ENCODE measurements around the gene PTGDS.

The PTGDS gene

DNA sequence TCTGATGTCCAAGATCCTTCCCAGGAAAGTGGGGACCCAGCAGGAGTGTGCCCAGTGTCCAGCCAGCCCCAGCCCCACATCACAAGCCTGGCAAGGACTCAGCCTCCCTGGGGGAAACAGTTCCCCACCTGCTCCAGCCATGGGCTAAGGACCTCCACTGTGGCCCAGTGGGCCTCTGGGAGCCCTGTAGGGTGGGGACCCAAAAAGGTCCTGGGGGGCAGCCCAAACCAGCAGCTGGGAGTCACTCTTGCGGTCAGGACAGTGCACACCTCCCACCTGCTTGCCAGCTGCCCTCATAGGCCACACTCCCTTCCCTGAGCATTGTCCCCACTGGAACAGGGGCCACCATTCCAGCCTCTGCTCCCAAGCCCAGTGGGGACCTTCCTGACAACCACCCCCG, 49.1 kb downstream of the PTGDS start:
- DNase-seq = no peak

DNA sequence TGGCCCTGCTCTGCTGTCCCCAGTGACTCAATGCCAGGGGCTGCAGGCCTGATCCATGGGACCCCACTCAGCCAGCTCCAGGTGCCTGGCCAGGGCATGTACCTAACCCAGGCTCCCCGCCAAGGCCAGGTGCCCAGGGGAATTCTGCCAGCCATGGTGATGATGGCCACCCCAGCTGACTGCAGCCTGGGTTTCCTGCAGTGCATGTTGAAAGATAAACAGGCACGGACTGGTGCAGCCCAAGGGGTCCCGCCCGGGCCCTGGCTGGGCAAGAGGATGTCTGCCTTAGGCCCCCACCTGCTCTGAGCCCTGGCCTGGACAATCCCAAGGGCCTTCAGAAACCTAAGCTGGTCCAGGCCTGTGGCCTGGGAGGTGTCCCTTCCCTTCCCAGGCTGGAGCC, 49.5 kb downstream of the PTGDS start:
- DNase-seq = no peak

DNA sequence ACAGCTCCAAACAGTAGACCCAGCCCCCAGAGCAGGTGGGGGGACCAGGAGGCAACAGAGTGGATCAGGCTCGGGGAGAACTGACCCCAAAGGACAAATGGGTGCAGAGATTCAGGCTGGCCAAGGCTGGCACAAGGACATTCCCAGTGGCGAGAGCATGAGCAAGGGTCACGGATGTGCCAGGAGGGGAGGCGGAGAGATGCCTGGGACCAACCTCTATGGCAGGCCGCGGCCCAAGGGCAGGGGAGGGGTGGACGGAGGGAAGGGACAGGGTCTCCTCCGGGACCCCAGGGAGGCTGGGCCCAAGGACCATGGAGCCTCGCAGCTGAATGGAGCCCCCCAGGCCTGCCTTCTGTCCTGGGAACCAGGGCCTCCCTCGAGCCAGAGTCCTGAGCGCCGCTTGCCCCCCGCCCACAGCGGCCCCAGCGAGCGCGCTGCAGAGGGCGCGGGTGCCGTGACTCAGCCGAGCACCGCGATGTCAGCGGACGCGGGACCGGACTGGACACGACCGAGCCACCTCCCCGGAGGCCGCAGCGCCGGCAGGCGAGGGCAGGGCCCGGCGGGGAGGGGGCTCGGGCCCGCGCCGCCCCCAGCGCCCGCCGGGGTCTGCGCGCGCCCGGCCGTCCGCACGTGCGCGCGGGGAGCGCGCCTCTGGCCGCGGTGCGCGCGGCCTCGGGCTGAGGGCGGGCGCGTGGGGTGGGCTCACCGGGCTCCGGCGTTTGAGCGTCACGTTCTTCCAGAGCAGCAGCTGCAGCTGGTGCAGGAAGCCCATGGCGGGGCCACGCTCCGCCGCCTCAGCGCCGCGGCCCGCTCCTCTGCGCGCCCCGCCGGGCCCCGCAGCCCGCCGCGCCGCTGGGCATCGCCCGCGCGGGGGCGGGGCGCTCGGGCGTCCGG, 50.3 kb downstream of the PTGDS start, which contains the start of gene ABCA2:
TSS of gene ABCA2 (minus strand) at position 869 of the 894 bp plus-strand sequence. CDS start at position 772, 97 bp downstream.
- no peak for DNase-seq

DNA sequence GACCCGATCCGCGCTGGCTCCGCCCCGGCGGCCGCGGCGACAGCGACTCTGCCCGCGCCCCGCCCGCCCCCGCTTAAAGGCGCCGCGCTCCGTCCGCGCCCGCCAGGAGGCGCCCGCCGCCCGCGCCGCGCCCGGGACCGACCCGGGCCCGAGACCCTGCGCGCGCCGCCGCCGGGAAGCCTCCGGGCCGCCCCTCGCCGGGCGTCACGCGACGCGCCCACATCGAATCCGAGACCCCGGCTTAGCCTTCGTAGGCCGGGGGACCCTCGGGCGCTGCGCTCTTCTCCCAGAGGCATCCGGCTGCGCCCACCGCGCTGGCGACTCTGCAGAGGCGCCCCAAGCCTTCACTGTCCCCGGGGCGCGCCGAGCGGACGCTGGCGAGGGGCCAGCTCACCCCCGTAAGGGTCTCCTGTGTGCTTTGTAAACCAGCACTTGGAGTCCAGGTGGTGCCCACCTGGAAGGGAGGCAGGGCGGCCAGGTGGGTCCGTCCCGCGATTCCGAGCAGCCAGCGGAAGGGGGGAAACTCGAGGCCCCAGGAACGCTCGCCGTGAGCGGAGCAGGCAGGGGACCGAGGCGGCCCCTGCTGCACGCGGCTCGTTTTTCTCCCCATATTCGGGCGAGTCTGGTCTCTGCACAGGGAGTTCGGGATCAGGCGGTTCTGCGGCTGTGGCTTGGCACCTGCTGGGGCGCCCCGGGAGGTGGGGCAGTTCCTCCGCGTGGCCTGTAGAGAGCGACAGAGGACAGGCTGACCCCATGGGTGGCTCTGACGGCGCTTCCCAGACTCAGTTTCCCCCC, 51.2 kb downstream of the PTGDS start:
- no peak for DNase-seq

DNA sequence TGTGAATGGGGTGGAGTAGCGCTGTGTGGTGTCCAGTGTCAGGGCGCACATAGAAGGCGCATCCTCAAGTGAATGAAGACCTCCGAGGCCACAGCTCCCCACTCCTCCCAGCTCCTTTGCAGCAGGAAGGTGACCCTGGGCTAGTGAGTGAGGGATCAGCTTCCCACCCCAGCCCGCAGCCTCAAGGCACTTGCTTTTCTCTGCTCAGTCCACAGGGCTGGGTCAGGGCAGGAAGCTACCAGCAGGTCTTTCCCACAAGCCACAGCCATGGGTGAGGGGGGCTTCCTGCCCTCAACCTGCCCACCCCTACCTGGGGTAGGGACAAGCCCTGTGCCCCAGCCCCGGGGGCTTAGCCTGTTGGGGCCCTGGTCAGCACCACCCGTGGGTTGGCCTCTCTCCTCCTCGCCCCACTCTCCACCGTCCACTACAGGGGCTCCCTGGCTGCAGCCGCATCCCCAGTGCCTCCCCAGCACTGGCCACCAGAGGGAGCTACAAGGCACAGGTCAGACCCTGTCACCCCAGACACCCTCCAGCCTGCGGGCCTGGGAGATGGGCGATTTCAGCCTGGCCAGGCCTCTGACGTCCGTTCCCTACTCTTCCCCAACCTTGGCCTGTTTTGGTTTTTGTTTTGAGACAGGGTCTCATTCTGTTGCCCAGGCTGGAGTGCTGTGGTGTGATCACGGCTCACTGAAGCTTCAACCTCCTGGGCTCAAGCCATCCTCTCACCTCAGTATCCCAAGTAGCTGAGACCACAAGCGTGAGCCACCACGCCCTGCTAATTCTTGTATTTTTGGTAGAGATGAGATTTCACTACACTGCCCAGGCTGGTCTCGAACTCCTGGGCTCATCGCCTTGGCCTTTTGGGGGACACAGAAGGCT, 52.0 kb downstream of the PTGDS start:
- DNase-seq = no peak

DNA sequence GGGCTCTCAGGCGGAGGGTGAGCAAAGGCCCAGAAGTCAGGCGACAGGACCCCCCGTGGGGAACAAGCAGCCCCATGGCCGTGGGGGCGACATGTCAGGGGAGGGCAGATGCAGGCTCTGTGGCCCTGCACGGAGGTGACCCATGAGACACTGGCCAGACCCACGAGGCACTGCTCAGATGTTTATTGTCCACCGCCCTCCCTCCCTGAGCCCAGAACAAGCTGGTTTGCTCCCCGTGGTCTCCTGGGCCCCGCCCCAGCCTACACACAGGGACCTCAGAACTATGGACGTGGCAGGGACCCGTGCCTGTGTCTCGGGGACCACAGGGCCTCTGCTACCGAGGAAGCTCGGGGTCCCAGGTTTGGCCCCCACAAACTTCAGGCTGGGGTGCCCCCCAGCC, 52.7 kb downstream of the PTGDS start:
- no peak for DNase-seq

DNA sequence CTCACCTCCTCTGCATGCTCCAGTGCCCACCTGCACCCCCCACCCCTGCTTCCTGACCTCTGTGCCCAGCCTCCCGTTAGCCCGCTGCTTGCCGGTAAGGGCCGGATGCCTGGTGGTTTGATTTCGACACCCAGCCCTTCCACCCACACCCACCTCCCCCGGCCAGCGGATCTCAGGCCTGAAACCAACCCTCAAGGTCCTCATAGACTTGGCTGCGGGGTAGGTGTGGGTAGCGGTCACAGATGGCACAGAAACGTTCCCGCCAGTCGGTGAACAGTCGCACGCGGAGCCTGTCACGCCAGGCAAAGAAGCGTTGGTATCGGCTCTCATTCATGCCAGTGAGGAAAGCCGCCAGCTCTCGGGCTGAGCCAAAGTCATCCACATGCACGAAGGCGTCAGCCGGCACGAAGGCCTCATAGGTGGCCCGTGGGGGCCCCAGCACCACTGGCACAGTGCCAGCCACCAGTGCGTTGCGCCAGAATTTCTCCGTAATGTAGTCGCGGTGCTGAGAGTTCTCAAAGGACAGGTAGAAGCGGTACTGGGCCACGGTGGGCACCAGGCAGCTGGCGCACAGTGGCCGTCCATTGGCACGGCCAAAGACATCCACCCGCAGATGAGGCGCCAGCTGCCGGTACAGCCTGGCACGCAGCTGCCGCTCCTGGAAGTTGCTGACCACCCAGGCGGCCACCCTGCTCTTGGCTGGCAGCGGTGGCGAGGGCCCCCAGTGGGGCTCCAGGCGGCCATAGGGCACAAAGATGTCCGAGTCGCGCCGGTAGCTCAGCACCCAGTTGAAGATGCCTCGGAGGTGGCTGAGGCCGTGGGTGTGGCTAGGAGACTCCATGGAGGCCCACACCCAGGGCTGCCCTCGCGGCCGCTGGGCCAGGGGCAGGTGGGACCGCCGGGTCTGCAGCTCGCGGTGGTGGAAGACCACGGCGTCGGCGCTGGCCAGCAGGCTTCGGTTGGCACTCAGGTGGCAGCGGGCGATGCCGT, 53.5 kb downstream of the PTGDS start:
- DNase-seq = no peak

All from SHP77 treated with DMSO at 0.1 percent for 48 hours (cell line).